SW 1271 (cell line): ENCODE results near the gene BARHL1.
"Not testable (repeated sequence)": the region's sequence is repeated elsewhere in the genome, so short reads cannot be mapped to it uniquely, and the experiment has no call there.

ENCODE experiments used
- DNase-seq, 2 experiments: peaks; one replicate each; lab custom pipeline; 2025; lab: John Stamatoyannopoulos, UW

Gene BARHL1

DNA sequence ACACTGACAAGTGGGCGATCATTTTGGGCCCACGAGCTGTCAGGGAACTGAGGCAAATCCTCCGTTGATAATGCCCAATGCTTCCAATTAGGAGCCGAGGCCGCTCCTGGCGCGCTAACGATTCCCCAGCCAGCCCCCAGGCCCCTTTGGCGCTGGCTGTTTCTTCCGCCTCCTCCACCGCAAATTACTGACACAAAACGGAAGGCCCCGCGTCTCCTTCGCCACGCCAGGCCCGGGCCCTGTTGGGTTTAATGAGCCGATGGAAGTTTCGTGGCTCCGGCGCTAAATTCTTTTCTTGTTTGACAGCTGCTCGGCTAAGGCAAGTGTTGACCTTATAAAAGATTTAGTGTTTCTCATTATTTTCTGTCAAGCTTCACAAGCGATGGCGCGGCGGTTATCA lies 25.7 kb upstream of the BARHL1 start:
- DNase-seq = no peak

DNA sequence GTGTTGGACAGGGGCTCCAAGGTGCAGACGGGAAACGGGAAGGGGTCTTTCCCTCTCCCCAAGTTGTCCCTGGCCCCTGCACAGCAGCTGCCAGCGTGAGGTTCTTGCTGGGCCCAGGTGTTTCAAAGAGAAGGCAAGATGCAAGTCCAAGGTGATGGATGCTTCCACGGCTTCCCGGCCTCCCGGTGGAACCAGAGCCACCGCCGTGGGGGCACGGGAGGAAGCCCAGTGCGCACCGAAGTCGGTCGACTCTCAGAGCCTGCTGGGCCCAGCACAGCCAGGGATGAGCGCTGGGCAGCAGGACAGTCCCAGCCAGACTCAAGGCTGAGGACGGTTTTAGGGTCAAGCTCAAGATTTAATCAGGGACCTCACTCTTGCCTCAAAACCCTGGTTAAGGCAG lies 25.2 kb upstream of the BARHL1 start:
- DNase-seq = no peak

DNA sequence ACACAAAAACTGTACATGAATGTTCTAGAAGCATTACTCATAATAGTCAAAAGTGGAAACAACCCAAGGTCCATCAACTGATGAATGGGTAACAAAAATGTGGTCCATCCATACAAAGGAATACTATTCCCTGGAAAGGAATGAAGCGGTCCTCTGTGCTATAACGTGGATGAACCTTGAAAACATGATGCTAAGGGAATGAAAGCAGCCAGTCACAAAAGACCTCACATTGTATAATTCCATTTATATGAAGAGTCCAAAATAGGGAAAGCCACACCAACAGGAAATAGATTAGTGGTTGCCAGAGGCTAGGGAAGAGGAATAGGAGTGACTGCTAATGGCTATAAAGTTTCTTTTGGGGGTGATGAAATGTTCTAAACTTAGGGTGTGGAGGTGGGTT lies 22.7 kb upstream of the BARHL1 start:
- DNase-seq = no peak

DNA sequence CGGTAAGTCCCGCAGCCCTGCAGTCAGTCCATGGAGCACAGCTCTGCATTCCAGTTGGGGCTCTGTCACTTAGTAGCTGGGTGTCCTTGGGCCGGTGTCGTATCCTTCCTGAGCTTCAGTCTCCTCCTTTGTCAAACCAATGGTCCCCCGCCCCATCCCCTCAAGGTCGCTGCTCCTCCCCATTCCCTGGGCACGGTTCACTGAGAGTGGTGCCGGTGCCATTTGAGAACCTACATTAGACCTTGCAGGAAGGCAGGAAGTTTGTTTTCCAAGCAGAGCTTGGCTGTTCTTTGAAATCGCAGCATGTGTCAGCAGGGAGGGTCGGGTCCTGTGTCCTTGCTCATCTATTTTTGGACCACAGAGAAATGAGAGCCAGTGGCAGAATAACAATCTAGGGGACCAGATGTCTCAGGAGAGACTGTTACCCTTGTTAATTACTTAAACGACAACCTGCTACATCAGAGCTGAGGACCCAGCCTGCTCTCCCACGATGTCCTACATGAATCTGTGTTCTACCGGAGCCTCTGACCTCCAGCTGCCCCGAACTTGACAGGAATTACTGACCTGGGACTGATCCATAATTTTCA lies 21.7 kb upstream of the BARHL1 start:
- no peak for DNase-seq

DNA sequence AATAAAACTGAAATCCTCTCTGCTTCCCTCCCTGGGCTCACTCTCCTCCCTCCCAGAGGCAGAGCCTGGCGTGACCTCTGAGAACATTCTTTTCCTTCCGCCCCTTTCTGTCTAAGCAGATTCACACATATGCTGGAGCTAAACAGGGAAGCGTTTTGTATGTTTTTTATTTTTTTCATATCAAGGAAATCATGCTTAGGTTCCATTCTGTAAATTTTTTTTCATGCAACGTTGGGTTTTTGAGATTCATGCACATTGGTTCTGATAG lies 20.2 kb upstream of the BARHL1 start:
- DNase-seq = no peak

DNA sequence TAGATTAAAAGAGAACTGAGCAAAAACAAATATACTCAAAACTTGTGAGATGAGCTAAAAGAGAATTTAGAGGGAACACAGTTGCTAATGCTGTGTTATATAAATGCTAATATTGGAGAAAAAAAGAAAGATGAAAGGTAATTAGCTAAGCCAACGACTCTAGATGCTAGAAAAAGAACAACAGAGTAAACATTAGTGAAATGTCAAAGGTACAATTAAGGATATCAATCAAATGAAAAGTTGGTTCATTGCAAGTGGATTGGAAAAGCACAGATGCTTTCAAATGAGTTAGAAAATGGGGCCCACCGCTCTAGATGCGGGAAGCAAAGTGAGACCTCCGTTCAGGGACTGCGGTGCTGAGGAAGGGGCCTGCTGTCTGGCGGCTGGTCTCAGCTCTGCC lies 17.9 kb upstream of the BARHL1 start:
- no peak for DNase-seq

DNA sequence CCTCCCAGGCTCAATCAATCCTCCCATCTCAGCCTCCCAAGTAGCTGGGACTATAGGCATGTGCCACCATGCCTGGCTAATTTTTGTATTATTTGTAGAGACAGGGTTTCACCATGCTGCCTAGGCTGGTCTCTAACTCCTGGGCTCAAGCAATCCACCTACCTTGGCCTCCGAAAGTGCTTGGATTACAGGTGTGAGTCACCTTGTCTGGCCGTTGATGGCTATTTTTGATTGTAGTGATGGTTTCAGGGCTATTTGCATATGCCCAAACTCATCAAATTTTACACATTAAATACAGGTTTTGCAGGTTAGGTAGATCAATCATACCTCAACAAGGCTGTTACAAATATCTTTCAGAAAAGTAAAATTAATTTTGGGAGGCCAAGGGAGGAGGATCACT lies 13.6 kb upstream of the BARHL1 start:
- not testable (repeated sequence) for DNase-seq

DNA sequence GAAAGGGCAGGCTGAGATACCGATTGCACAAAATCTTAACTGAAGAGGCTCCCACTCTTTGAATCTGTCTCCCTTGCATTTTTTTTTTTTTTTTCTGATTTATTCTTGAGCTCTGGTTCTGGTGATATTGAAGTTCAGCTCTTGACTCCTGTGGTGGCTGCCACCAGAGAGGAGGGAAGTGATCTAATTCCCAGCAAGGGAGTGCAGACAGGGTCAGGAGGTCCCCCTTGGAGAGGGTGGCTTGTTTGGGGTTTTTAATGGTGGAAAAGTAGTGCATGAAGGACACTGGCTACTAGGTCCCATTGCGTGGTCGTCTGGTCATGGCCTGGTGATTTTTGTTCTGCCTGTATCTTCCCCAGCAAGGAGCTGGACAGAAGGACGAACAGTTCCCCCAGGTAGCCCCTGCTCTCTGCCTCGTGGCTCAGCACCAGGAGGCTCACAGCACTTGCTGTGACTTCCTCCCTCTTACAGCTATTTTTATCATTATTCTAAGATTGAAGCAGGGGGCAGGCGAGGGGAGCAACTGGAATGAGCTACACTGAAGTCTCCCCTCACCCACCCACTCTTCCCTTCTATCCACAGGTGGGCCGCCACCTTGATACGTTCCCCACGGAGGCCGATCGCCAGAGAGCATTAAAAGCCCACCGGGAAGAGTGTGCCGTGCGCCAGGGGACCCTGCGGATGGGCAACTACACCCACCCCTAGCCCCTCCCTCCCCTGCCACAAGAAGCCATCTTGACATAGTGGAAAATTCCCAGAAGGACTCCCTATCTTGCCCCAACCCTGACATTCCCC lies 10.4 kb upstream of the BARHL1 start:
- no peak for DNase-seq

DNA sequence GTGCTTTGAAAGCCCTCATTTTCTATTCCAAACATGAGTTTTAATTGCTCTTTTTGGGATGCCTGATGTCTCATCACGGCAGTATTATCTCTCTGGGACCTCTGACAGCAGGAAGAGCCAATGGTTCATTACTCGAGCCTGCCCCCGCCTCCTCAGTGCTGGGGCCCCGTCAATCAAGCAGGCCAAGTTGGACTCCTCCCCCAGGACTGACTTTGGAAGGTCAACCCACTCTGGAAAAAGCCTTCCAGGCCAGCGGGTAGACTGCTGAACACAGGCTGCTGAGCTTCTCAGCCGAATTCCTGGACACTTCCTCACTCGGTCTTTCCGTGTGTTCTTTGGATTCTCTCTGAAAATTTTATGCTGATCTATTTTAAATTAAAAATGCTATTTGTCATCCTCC lies 9.5 kb upstream of the BARHL1 start:
- DNase-seq = no peak

DNA sequence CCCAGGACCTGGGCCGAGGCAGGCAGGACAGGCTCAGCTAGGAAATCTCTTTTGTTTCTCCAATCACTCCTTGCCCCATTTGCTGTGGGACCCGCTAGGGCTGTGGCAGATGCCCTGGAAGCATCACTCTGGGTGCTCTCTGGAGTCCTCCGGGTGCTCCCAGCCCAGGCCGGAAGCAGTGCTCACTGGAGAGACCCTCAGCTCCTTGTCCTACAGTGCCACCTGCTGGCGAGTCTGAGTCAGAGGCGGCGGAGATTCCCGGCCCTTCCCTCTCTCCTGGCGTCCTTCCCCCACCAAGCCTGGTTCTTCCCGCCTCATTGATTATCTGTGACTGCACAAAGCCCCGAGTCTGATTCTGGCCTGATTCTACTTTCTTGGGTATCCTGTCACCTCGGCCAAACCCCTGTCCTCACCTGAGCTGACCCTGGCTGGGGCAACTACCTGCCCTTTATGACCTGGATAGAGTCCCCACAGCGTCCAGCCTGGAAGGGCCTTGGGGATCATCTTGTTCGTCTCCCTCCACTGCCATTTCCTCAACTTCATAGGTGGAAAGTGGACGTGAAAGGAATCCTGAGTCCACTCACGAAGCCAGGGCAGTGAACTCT lies 7.3 kb upstream of the BARHL1 start:
- peak; percentile 40 to 65 for DNase-seq

DNA sequence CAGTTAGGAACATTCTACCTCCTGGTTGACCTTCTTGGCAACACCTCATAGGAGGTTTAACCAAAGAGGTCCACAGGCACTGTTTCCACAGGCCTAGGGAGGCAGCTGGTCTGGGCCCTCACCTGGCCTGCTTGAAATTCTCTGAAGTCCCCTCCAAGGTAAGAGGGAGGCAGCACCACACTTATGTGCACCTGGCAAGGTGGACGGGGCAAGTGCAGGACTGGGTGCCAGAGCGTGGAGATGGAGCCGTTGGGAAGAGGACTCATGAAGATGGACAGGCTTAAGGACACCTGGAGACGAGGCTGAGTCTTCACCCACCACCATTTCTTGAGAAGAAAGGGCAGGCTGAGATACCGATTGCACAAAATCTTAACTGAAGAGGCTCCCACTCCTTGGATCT lies 6.6 kb upstream of the BARHL1 start:
- DNase-seq = no peak

DNA sequence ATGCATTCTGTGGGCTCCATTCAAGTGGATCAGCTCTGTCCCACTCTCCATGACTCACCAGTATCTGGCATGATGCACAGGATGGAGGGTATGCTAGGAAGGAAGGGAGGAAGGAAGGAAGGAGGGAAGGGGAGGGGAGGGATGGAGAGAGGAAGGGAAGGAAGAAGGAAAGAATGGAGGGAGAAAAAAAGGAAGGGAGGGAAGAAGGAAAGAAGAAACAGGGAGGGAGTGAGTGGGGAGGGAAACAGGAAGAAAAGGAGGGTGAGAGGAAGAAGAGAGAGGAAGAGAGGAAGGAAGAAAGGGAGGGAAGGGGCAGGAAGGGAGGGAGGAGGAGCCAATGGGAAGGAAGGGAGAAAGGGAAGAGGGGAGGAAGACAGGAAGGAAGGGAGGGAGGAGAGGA lies 5.3 kb upstream of the BARHL1 start:
- DNase-seq = no peak

DNA sequence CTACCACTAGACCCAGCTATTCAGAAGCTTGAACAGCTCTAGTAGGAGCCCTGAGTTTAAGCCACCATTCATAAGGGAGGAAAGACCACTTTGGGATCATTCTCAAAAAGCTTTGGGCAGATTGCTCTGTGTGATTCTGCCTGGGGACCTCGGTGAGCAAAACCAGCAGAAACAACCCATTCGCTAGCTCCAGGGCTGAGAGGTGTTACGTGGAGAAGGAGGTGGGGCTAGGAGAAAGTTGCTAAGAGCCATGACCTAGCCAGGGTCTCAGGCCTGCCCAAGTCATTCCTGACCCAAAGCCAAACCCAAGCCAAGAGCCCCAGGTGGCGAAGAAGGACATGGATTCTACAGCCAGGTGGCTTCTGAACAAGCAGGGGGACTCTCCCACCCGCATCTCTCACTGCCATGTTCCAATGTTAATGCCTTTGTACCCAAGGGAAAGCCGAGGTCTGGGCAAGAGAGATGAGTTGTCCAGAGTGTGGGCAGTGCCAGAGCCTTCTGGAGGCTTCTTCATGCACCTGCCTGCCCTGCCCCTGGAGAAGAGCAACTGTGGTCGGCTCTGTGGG lies 4.0 kb upstream of the BARHL1 start:
- no peak for DNase-seq

DNA sequence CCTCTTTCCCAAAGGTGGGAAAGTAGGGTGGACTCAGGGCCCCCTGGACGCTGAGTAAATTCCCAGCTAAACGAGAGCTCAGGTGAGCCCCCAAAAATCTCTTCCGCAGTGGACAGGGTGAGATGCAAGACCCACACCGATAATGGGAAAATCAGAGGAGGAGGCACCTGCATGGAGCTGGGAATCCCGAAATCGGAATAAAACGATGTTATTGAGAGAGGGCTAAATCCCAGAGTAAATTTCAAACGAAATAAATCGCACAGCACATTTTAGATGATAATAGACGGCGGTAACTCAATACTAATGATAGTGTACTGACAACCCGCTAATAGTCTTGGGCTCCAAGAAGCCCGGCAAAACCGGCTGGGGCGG lies 3.0 kb upstream of the BARHL1 start:
- DNase-seq = no peak

DNA sequence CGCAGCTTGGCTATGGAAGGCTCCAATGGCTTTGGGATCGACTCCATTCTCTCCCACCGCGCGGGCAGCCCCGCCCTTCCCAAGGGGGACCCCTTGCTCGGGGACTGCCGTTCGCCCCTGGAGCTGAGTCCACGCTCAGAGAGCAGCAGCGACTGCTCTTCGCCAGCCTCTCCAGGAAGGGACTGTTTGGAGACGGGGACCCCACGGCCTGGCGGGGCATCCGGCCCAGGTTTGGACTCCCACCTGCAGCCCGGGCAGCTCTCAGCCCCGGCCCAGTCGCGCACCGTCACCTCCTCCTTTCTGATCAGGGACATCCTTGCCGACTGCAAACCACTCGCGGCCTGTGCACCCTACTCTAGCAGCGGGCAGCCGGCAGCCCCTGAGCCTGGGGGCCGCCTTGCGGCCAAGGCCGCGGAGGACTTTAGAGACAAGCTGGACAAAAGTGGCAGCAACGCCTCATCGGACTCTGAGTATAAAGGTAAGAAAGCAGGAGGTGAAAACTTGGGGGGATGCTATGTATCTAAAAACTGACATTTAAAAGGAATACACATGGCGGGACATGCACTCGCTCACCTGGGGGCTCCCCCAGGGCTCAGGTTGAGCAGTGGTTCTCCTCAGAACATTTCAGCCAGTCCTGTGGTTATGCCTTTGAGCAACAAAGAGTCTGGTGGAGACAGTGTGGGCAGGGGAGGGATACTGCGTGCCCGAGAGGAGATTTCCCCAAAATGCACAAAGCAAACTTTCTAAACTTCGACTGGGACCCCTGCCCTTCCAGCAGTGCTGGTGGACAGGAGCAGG lies 579 bp downstream of the BARHL1 start:
- DNase-seq = no peak

DNA sequence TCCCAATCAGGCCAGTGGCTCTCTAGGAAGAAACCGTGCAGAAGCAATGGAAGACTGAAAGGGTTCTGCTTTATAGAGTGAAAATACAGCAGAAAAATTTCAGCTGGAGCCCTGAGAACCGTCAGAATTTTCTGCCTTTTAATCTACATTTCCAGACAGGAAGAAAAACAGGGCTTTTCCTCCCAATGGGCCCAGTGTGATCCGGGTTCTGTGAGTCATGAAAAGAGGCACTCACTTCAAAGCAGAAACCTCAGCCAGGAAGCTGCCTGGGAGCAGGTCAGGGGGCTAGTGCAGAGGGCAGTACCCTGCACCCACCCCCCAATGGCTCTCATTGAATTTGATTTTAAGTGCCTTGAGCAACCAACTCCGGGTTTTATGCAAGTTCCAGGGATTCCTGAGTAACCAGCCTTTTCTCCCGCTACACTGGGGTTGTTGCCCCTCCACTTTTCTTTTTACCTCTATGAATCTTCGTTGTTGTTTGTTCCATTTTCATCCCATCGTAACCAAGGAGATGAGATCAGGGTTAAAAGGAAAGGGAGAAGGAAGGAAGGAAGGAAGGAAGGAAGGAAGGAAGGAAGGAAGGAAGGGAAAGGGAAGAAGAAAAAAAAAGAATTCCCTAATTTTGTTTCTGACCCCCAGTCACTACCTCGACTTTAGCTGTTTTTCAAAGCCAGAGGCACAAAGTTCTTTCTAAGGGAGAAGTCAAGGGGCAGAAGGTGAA lies 1.3 kb downstream of the BARHL1 start:
- no peak for DNase-seq

DNA sequence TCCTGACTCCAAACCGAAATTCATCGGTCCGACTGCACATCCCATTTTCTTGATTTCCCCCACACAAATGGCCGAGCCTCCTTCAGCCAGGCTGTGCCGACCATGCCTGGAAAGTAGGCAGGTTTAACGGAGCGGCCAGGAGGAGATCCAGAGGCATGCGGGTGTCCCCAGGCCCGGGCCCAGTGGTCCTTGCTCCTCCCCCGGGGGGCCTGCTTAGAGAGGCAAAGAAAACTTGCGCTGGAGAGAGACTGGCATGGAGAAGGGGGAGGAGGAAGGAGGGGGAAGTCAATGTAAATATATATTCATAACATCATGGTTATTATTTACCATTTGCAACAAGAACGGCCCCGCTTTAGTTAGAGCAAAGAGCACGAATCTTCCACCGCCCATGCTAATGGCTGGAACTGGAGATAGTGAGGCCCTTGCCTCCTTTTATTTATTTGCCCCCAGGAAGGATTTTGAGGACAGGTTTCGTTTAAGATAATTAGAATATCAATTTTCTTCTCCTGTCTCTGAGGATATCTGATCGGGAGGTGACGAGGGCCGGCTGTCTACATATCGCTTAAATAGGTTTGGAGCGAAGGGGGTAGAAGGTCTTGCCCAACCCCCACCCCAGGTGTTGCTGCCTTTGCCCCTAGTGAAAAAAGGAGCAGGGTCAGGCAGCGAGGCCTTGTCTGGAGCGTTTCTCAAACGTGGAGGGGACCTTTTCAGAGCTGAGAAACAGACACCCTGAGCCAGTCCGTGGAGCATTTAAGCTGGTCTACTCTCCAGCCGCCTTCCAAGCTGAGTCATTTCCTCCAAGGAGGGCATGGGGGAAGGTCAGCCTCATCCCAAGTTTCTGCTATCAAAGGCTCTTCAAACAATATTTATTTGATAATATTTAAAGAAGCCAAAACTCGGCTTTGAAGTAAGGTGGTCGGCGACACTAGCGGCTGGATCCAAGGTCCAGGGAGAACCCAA lies 2.5 kb downstream of the BARHL1 start:
- peak in 1 of 2 experiments; percentile 15 for DNase-seq

DNA sequence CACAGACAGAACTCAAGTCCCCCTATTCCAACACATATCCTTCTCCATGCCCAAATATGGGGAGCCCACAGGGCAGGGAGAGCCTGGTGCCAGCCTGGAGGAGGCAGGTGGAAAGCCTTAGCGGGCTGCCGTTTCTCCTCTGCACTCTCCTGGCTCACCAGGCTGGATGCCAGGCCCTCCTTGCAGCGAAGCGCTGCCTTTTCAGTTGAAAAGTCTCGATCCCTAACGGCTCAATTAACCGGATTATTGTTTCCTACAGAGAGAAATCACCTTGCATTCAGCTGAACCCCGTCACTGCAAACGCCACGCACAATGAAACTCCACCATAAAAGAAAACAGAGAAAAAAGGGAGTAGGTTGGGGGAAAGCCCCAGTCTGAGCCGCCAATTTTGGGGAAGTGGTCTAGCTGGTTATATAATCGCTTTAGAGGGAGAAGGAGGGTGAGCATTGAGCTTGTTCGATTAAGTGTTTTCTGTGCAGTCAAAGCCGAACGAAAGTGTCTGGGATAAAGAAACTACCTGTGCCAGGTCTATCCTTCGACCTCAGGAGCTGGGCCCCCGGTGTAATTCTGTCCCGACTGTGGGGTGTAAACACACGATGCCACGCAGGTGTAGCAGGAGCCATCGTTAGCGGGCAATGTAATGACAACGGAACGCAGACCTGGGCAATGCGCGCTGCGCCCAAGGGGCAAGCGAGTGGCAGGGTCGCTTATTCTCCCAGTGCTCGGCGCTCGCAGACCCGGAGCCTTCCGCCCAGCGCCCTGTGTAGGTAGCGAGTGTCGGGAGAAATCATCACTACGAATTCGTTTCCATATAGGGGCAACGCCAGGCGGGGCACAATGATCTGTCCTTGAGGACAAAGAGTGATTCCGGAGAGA lies 3.8 kb downstream of the BARHL1 start:
- DNase-seq = no peak

DNA sequence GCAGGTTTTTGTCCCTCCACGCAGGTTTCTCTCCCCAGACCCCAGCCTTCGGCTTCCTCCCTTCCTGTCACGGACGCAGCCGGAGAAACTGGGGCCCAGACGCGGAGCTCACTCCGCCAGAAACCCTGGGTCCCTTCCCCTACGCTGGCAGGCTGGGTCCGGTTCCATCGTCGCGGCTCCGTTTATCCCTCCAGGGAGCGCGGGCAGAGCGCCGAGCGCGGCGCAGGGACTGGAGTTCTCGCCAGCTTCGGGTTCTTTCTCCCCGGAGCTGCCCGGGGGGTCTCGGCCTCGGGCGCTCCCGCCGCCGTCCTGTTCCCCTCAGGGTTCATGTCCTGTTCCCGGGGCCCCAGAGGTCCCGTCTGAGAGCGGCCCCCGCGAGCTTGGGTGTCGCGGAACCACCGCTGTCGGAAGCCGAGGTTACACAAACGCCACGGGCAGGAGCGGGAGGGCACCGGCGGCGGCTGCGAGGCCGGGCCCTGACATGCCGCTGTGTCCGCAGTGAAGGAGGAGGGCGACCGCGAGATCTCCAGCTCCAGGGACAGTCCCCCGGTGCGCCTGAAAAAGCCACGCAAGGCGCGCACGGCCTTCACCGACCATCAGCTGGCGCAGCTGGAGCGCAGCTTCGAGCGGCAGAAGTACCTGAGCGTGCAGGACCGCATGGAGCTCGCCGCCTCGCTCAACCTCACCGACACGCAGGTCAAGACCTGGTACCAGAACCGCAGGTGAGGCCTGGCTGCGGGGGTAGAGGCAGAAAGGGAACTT lies 4.6 kb downstream of the BARHL1 start:
- no peak for DNase-seq
